Panc1 (cell line): ENCODE measurements around the gene PCED1B.

Source experiments
- POLR2AphosphoS5 ChIP-seq: IDR thresholded peaks from 2 replicates; pipeline ENCODE4 v1.6.1; 2012; ENCODE audit warnings: mild to moderate bottlenecking, low read depth, low read length, moderate library complexity
- SIN3A ChIP-seq: IDR thresholded peaks from 2 replicates; pipeline ENCODE4 v1.6.1; 2012; ENCODE audit warnings: low read depth, mild to moderate bottlenecking, low read length, moderate library complexity, borderline replicate concordance; ENCODE audit not compliant: insufficient read depth
- TF ChIP-seq, protein P1 (sequence below): fragments of 450-650 bp; IDR thresholded peaks from 2 replicates; pipeline ENCODE4 v1.5.1; 2017; ENCODE audit warnings: mild to moderate bottlenecking

DNA sequence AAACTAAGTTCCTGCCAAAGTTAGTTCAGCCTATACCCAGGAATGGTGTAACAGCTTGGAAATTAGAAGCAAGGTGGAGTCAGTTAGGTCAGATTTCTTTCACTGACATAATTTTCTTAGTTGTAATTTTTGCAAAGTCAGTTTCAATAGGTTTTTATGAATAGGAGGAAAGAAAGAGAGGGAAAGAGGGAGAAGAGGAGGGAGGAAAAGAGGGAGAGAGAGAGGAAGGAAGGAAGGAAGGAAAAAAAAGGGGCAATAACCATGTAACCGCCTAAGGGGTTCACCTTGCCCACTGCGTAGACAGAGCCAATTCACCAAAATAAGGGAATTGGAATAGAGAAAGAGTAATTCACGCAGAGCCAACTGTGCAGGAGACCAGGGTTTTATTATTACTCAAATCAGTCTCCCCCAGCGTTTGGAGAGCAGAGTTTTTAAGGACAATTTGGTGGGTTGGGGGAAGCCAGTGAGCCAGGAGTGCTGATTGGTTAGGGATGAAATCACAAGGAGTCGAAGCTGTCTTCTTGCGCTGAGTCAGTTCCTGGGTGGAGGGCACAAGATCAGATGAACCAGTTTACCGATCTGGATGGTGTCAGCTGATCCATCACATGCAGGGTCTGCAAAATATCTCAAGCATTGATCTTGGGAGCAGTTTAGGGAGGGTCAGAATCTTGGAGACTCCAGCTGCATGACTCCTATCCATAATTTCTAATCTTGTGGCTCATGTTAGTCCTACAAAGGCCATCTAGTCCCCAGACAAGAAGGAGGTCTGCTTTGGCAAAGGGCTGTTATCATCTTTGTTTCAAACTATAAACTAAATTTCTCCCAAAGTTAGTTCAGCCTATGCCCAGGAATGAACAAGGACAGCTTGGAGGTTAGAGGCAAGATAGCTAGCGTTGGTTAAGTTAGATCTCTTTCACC is 126.4 kb downstream of the PCED1B start:
- TF ChIP-seq, protein P1, sequence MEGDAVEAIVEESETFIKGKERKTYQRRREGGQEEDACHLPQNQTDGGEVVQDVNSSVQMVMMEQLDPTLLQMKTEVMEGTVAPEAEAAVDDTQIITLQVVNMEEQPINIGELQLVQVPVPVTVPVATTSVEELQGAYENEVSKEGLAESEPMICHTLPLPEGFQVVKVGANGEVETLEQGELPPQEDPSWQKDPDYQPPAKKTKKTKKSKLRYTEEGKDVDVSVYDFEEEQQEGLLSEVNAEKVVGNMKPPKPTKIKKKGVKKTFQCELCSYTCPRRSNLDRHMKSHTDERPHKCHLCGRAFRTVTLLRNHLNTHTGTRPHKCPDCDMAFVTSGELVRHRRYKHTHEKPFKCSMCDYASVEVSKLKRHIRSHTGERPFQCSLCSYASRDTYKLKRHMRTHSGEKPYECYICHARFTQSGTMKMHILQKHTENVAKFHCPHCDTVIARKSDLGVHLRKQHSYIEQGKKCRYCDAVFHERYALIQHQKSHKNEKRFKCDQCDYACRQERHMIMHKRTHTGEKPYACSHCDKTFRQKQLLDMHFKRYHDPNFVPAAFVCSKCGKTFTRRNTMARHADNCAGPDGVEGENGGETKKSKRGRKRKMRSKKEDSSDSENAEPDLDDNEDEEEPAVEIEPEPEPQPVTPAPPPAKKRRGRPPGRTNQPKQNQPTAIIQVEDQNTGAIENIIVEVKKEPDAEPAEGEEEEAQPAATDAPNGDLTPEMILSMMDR: no peak
- TF ChIP-seq SIN3A (no peak), POLR2AphosphoS5 (no peak)
